GM12873 (cell line): ENCODE measurements around the gene SLC7A9.

Experiments used
- CTCF ChIP-seq: IDR thresholded peaks from 2 replicates; pipeline ENCODE4 v1.5.1; 2012; ENCODE audit warnings: low read depth, mild to moderate bottlenecking, moderate library complexity, low read length, control low read depth; ENCODE audit not compliant: insufficient read depth; ENCODE audit errors: missing control alignments

SLC7A9 gene

GRCh38 chr19:32891609-32892008 lies 22.0 kb upstream of the SLC7A9 start:
- no peak for TF ChIP-seq CTCF

- TF ChIP-seq CTCF = no peak
Measured at GRCh38 chr19:32890841-32891240, 21.3 kb upstream of the SLC7A9 start.

- TF ChIP-seq CTCF = no peak
Measured at GRCh38 chr19:32890326-32890725, 20.8 kb upstream of the SLC7A9 start.

DNA sequence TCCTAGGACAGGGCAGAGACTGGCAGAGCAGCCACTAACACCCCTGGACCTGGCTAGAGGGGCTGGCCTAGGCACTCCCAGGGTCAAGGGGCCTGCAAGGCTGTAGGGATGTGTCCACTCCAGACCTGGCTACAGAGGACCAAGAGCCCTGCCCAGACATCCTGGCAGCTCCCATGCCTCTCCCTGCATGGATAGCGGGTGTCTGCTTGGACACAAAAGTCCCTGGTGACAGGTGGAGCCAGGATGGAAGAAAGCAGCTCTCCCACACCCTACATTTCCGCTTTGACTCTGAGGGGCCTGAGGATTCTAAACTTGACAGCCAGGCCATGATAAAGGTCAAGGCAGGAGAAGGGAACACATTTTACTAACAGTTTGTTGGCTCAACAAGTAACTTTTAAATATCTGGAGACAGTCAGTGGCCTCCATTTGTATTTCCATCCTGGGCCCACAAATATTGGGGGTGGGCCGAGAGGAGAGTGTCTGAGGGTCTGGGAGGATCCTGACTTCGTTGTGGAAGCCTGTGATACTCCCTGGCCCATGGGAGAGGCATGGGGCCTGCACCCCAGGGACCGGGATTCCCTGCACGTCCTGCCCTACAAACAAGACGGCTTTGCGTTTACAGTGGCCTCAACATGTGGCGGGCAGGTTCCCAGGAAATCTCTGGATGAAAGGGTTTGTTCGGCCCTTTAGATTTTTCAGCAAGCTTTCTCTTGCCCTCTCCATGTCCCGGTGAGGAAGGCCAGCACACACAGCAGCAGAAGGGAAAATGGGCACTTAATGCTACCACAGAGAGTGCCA lies 19.8 kb upstream of the SLC7A9 start:
- TF ChIP-seq CTCF = no peak

GRCh38 chr19:32887572-32888215 lies 18.1 kb upstream of the SLC7A9 start:
- TF ChIP-seq CTCF = no peak

DNA sequence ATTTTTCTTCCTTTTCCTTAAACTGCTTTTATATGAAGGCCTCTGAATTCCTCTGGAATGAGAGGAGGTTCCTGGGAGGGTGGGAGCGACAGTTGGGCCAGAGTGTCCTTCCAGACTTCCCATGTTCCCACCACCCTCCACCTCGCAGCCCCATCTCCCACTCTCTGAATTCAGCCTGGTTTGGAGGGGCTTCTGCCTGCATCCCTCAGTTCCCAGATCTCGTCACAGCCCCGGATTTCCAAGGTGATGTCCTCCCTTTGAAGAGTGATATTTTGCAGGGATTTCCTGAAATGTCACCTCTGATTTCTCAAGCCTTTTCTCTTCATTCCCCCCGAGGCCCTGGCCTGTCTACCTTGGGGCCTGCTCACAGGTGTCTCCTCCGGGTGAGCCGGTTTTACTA lies 16.7 kb upstream of the SLC7A9 start:
- no peak for TF ChIP-seq CTCF

GRCh38 chr19:32881766-32882165 lies 12.2 kb upstream of the SLC7A9 start:
- no peak for TF ChIP-seq CTCF
